ENCODE measurements around the gene ITFG1.

DNA sequence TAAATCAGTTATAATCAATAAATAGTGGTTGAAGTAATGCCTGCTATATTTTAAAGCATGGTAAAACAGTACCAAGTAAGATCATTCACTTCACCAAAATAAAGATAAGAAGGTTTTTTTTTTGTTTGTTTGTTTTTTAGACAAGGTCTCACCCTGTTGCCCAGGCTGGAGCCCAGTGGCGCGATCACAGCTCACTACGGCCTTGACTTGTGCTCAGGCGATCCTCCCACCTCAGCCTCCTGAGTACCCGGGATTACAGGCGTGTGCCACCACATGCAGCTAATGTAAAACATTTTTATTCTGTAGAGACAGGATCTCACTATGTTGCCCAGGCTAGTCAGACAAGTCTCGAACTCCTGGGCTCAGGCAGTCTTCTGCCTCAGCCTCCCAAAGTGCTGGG, 232.6 kb downstream of the ITFG1 start:
- TF ChIP-seq, protein P1, sequence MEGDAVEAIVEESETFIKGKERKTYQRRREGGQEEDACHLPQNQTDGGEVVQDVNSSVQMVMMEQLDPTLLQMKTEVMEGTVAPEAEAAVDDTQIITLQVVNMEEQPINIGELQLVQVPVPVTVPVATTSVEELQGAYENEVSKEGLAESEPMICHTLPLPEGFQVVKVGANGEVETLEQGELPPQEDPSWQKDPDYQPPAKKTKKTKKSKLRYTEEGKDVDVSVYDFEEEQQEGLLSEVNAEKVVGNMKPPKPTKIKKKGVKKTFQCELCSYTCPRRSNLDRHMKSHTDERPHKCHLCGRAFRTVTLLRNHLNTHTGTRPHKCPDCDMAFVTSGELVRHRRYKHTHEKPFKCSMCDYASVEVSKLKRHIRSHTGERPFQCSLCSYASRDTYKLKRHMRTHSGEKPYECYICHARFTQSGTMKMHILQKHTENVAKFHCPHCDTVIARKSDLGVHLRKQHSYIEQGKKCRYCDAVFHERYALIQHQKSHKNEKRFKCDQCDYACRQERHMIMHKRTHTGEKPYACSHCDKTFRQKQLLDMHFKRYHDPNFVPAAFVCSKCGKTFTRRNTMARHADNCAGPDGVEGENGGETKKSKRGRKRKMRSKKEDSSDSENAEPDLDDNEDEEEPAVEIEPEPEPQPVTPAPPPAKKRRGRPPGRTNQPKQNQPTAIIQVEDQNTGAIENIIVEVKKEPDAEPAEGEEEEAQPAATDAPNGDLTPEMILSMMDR (IDR thresholded peaks at IDR 0.05) = no peak
- no peak for TF ChIP-seq POLR2A (IDR thresholded peaks at IDR 0.05)

Data from heart left ventricle (tissue), 13 donors.